GOT3 (cell line): ENCODE results near the gene SPPL3.
"Not testable (repeated sequence)": the region's sequence is repeated elsewhere in the genome, so short reads cannot be mapped to it uniquely, and the experiment has no call there.

Experiments used
- DNase-seq: peaks from one replicate; lab custom pipeline; 2025; ENCODE audit warnings: mixed read lengths; lab: John Stamatoyannopoulos, UW

Gene SPPL3

GRCh38 chr12:120817559-120818330 lies 86.4 kb downstream of the SPPL3 start:
- no peak for DNase-seq

DNA sequence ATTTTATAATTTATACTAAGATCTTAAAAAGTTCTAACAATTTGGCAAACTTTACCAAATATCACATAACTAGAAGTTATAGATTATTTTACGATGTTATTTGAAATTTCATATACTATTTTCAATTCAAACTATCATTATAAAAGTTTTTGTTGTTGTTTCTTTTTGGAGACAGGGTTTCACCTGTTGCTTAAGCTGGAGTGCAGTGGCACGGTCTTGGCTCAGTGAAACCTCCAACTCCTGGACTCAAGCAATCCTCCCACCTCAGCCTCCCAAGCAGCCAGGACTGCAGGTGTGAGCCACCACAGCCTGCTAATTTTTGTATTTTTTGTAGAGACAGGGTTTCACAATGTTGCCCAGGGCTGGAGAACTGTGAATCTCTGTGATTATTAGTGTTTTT lies 87.8 kb downstream of the SPPL3 start:
- no peak for DNase-seq

DNA sequence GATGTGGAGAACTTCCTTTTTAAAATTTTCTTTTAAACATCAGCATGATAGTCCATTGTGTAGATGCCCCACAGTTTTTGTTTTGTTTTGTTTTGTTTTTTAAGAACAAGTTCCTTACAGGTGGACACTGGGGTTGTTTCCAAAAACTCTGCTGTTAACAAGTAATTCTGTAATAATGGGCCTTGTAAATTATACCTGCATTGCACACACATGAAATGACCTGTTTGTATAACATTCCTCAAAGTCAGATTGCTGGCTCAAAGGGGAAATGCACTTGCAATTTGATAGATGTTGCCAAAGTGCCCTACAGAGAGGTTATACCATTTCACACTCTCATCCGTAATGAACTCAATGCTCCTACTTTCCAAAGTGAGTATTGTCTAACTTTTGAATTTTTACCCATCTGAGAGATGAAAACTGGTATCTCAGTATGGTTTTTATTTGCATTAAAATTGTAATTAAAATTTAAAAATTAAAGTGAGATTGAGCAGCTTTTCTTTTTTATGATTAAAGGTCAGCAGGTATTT lies 89.2 kb downstream of the SPPL3 start:
- no peak for DNase-seq

GRCh38 chr12:120814203-120814902 lies 89.8 kb downstream of the SPPL3 start:
- no peak for DNase-seq

DNA sequence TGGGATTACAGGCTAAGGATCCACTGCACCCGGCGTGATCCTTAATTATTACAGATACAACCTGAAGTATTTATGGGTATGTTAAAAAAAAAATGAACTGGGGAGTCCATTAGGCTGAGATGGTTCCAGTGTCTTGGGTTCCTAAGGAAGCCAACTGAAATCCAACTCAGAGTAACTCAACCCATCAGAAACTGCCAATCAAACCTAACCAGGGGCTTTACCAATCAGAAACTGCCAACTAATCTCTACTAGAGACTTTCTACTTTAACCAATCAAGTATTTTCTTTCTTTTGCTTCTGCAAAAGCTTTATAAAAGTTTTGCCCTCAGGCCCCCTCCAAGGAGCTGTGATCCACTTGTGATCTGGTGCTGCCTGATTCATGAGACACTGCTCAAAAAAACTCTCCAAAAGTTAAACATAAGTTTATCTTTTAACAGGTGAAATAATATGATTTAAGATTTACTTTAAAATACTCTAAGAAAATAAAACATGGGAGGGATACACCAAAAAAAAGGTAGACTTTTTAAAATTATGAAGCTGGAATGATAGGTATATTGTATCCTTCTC lies 90.5 kb downstream of the SPPL3 start:
- DNase-seq: no peak

GRCh38 chr12:120810021-120810420 lies 94.1 kb downstream of the SPPL3 start:
- DNase-seq: no peak

- DNase-seq: no peak
Measured at GRCh38 chr12:120804428-120804827, 99.7 kb downstream of the SPPL3 start.

GRCh38 chr12:120801146-120801545 lies 103.0 kb downstream of the SPPL3 start:
- no peak for DNase-seq

DNA sequence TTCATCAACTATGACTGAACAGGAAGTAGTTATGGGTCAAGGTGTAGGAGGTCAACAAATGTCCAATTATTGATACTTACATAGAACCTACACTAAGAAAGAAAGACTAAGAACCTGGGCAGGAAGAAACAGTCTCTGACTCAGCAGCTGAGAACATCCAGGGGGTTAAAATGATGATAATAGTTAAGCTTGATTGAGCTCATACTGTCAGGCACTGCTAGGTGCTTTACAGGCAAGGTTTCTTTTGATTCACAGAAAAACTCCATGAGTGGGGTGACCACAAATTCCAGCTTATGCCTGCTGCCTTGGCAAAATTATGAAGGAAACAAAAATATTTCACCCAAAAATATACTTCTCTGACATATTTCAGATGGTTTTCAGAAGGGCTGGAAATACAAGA lies 103.5 kb downstream of the SPPL3 start:
- DNase-seq: no peak

GRCh38 chr12:120799243-120800045 lies 104.7 kb downstream of the SPPL3 start:
- DNase-seq: no peak

DNA sequence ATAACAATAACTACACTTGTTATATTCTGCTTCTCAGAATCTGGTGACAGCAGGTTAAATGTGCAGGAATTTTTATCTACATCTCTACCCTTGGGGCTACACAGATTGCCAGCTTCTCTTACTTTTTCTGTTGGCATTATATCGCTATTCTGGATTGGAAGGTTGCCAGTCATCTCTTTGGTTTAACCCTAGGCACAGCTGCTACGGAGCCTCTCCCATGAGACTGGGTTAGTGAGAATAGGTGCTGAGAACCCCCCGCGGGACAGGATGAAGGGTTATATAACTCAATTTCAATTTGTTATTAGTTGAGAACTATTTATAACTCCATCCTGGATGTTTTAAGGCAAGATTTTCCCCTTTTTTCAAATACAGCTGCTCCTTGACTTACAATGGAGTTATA lies 105.5 kb downstream of the SPPL3 start:
- no peak for DNase-seq

DNA sequence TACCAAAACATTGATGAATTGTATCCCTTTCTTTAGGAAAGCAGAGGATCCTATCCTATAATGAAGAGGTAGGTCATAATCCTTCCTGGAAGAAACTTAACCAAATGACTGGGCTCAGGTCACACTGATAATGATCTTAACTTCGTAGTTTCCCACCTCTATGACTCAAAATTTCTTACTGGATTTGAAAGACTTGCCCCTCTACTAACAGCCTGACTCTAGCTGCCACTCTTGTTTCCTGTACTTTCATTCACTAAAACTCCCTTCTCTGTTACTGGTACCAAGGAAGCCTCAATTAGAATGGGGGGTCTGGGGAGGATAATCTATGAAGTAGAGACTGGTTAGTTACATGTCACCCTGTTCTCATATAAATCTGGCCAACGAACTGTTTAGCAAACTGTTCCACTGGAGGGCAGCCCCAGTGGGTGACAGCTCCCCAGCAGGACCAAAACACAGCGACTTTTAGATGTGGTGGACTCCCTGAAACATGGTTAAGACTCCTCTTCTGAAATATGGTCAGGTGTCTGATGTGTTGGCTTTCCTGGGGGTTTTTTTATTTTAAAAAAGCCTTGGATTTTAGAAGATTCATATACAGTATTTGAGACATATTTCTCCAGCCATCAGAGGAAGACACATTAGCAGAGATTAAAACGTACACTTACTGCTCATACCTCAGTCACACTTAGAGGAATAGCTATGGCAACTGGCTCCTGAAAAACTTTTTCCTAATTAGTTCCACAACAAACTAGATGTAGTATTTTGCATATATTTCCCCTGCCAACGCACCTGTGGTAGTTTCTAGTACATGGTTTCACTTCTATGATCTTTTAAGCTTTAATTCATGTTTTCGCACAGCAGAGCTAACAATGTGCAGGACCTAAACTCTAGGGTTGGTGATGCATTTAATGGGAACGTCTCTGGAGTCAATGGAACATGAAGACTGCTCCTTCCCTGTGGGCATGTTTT lies 106.2 kb downstream of the SPPL3 start:
- no peak for DNase-seq

DNA sequence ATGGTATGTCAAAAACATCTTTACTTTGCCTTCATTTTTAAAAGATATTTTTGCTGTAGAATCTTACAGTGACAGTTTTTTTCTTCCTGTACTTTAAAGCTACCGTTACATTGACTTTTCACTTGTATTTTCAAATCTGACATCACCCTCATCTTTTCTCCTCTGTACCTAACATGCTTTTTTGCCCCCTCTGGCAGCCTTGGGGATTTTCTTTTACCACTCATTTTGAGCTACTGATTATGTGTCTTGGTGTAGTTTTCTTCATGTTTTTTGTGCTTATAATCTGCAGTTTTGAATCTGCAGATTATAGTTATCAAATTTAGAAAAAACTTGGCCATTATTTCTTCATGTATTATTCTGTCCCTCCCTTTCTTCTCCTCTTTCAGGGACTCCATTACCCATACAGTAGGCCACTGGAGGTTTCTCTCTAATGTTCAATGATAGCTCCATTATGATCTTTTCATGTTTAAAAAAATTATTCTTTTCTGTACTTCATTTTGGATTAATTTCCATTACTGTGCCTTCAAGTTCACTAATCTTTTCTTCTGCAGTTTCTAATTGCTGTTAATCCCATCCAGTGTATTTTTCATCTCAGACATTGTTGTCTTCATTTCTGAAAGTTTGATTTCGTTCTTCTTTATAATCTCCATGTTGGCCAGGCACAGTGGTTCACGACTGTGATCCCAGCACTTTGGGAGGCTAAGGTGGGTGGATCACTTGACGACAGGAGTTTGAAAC lies 108.5 kb downstream of the SPPL3 start:
- no peak for DNase-seq

DNA sequence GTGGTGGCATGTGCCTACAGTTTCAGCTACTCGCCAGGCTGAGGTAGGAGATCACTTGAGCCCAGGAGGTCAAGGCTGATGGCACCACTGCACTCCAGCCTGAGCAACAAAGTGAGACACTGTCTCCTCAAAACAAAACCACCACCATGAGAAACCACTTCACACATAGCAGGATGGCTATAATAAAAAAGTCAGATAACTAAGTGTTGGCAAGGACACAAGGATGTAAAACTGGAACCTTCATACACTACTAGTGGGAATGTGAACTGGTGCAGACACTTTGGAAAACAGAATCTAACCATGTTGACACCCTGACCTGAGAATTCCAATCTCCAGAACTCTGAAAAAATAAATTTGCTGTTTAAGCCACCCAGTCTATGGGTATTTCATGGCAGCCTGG lies 110.8 kb downstream of the SPPL3 start:
- no peak for DNase-seq

DNA sequence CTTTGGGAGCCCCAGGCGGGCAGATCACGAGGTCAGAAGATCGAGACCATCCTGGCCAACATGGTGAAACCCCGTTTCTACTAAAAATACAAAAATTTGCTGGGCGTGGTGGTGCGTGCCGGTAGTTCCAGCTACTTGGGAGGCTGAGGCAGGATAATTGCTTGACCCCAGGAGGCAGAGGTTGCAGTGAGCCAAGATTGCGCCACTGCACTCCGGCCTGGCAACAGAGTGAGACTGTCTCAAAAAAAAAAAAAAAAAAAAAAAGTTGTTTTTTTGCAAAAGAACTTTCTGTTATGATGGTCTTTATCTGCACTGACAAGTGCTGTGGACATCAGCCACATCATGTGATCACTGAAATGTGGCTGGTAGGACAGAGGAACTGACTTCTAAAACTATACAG lies 111.7 kb downstream of the SPPL3 start:
- DNase-seq: not testable (repeated sequence)

GRCh38 chr12:120791669-120792176 lies 112.4 kb downstream of the SPPL3 start:
- DNase-seq: no peak

DNA sequence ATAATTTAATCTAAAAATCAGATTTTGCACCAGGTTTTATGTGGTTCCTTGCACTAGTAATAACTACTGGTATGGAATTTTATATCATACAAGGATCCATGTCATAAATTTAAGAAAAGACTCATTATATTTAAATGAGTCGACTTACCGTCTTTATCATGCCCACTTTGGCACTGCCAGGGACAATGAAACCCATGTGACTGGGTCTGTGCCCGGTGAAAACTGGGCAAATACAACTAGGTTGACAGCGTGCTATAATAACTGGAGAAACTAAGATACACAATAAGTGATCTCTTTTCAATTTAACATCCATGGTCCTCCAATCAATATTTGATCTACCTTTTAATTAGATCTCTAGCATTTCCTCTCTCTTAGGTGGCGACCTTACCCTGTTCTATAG lies 114.0 kb downstream of the SPPL3 start:
- no peak for DNase-seq

DNA sequence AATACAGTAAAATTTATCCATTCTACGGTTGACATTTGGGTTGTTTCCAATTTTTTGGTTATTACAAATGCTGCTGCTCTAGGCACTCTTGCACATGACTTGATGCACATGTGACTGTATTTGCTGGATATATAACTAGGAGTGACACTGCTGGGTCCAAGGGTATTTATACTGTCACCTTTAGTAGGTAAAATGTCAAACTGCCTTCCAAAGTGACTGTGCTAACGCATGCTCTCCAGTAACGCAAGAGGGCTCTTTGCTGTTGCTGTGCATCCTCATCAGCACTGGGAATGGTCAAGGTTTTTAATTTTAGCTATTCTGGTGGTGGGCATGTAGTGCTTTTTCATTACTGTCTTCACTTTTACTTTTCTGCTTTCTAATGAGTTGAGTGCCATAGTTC lies 116.3 kb downstream of the SPPL3 start:
- DNase-seq: no peak

DNA sequence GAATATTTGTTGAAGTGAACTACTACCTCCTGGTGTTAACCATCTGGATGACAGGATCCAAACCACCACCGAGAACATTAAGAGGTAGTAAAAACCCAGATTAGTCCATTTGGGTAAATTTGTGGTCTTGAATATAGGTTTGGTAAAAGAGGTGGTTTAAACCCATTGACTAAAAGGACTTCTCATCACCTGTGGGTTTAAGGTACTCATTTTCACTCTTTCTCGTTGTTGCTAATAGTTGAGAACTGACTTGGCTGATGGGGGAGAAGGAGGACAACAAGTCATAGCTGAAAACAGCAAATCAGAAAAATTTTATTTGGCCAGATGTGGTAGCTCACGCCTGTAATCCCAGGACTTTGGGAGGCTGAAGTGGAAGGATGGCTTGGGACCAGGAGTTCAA lies 119.4 kb downstream of the SPPL3 start:
- DNase-seq: no peak

DNA sequence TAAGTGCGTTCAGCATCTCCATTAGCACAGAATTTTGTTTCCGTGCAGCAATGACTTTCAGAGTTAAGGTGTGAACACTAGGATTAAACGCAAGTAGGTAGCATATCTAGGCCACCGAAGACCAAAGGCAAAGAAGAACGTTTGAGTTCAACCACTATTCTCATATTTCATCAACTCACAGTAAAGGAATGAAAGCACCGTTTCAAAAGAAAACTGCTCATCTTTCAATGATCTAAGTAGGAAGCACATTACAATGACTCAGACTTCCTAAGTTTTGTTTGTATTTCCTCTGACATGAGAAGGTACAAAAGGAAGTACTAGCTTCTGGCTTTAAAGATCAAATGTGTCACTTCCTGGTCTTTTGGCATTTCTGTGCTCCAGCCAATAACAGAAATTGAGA lies 121.0 kb downstream of the SPPL3 start:
- DNase-seq: no peak
